GM10248 (cell line): ENCODE results near the gene SMYD3.
"Not testable (repeated sequence)": the region's sequence is repeated elsewhere in the genome, so short reads cannot be mapped to it uniquely, and the experiment has no call there.

Experiments used
- CTCF ChIA-PET: fragments of 300-600 bp; sonication (Branson Sonifier 250); formaldehyde crosslinking; extraction: SDS; loops from one replicate; lab custom pipeline; 2021; ENCODE audit warnings: antibody characterized with exemption; lab: Yijun Ruan, JAX
- POLR2A ChIA-PET: fragments of 350-650 bp; sonication (Branson Sonifier 250); formaldehyde crosslinking; extraction: SDS; loops from one replicate; lab custom pipeline; 2020; ENCODE audit warnings: antibody characterized with exemption; lab: Yijun Ruan, JAX
- DNase-seq: peaks from one replicate; pipeline ENCODE4 v3.0.0; 2012; ENCODE audit errors: extremely low spot score
- CTCF ChIP-seq: IDR thresholded peaks from 2 replicates; pipeline ENCODE4 v1.5.1; 2012; ENCODE audit warnings: mild to moderate bottlenecking, low read depth; ENCODE audit errors: extremely low read depth, missing control alignments, control extremely low read depth

SMYD3 gene

GRCh38 chr1:245730801-245731200 lies 776.3 kb downstream of the SMYD3 start:
- CTCF ChIA-PET = no interaction called here
- no peak for TF ChIP-seq CTCF
- POLR2A ChIA-PET = interaction anchor here (0.6 kb wide), 1 partner anchor 130 kb away, joined by 3 read pairs; no protein-coding TSS in a partner anchor
- DNase-seq = no peak

DNA sequence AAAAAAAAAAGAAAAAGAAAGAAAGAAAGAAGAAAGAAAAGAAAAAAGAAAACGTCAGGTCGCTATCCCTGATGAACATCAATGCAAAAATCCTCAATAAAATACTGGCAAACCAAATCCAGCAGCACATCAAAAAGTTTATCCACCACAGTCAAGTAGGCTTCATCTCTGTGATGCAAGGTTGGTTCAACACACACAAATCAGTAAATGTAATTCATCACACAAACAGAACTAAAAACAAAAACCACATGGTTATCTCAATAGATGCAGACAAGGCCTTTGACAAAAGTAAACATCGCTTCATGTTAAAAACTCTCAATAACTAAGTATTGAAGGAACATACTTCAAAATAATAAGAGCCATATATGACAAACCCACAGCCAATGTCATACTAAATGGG lies 779.0 kb downstream of the SMYD3 start:
- CTCF ChIA-PET, POLR2A ChIA-PET, DNase-seq: not testable (repeated sequence)

- peak; percentile 0 for DNase-seq
- ChIA-PET CTCF (interaction anchor here (0.9 kb wide), 1 partner anchor 9 kb away, joined by 3 read pairs; no protein-coding TSS in a partner anchor), POLR2A (no interaction called here)
- TF ChIP-seq CTCF = no peak
Measured at GRCh38 chr1:245721488-245721887, 785.6 kb downstream of the SMYD3 start.

- no peak for TF ChIP-seq CTCF
- DNase-seq = peak; percentile 0
- CTCF ChIA-PET = no interaction called here
- POLR2A ChIA-PET = no interaction called here
Measured at GRCh38 chr1:245718951-245719350, 788.1 kb downstream of the SMYD3 start.

GRCh38 chr1:245718123-245718522 lies 789.0 kb downstream of the SMYD3 start:
- no peak for TF ChIP-seq CTCF
- ChIA-PET CTCF (no interaction called here), POLR2A (no interaction called here)
- DNase-seq = peak; percentile 0

DNA sequence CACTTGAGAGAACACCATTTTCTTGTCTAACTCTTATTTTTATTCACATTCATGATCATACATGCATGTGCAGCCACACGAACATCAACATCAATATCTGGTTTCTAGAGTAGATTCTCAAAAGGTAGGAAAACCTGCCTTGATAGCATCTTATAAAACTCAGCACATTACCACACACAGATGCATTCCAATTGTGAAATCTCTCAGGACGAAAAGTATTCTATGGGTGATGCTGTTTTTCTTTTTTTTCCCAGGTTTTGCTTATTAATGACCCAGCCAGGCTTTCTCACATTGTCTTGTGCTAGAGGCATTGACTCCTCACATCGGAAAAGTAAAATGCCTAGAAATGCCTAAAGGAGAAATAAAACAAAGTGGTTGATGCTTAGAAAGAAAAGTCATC lies 789.5 kb downstream of the SMYD3 start:
- ChIA-PET CTCF (no interaction called here), POLR2A (no interaction called here)
- no peak for TF ChIP-seq CTCF
- peak; percentile 0 for DNase-seq

- TF ChIP-seq CTCF = no peak
- DNase-seq = no peak
- POLR2A ChIA-PET = no interaction called here
- CTCF ChIA-PET = no interaction called here
Measured at GRCh38 chr1:245716561-245716960, 790.5 kb downstream of the SMYD3 start.
